H9 (cell line): ENCODE results near the gene GARIN1A. TPM values are rescaled to one million over a fixed set of nuclear protein-coding genes. Genes with fewer than 3 reads are reported as not detected.
"Not testable (repeated sequence)": the region's sequence is repeated elsewhere in the genome, so short reads cannot be mapped to it uniquely, and the experiment has no call there.

ENCODE experiments used
- DNase-seq: peaks from one replicate; pipeline ENCODE4 v3.0.0-alpha.2; 2017
- H2AFZ ChIP-seq: one replicate; pipeline ENCODE4 v1.6.1; 2013; ENCODE audit warnings: mild to moderate bottlenecking, low read length, control low read depth, moderate library complexity
- H2AK5ac ChIP-seq: 2 replicates; pipeline ENCODE4 v1.6.1; 2013; ENCODE audit warnings: low read length, control low read depth, mixed read lengths; ENCODE audit not compliant: insufficient read length
- H2BK120ac ChIP-seq: one replicate; pipeline ENCODE4 v1.6.1; 2013; ENCODE audit warnings: low read depth, mild to moderate bottlenecking, low read length, control low read depth, inconsistent platforms; ENCODE audit not compliant: poor library complexity, severe bottlenecking
- H2BK12ac ChIP-seq: 2 replicates; pipeline ENCODE4 v1.6.1; 2013; ENCODE audit warnings: low read length, control low read depth, mixed read lengths, low read depth; ENCODE audit not compliant: insufficient read length
- H2BK15ac ChIP-seq: 2 replicates; pipeline ENCODE4 v1.6.1; 2013; ENCODE audit warnings: low read depth, low read length, control low read depth
- H2BK20ac ChIP-seq: one replicate; pipeline ENCODE4 v1.6.1; 2013; ENCODE audit warnings: low read depth, mild to moderate bottlenecking, low read length, control low read depth, inconsistent platforms; ENCODE audit not compliant: poor library complexity, severe bottlenecking
- H2BK5ac ChIP-seq: 2 replicates; pipeline ENCODE4 v1.6.1; 2013; ENCODE audit warnings: low read length, control low read depth, mixed read lengths; ENCODE audit not compliant: insufficient read length
- H3K14ac ChIP-seq: 2 replicates; pipeline ENCODE4 v1.6.1; 2013; ENCODE audit warnings: low read length, control low read depth; ENCODE audit not compliant: insufficient read depth
- H3K18ac ChIP-seq: 2 replicates; pipeline ENCODE4 v1.6.1; 2013; ENCODE audit warnings: low read depth, mild to moderate bottlenecking, mixed read lengths, low read length, control low read depth; ENCODE audit not compliant: insufficient read length
- H3K23ac ChIP-seq: 2 replicates; pipeline ENCODE4 v1.6.1; 2013; ENCODE audit warnings: low read length, control low read depth, mixed read lengths, low read depth; ENCODE audit not compliant: insufficient read length
- H3K23me2 ChIP-seq: 2 replicates; pipeline ENCODE4 v1.6.1; 2013; ENCODE audit warnings: low read depth, mild to moderate bottlenecking, mixed read lengths, low read length, control low read depth; ENCODE audit not compliant: insufficient read length, poor library complexity, severe bottlenecking
- H3K27ac ChIP-seq: 2 replicates; pipeline ENCODE4 v1.5.1; 2013; ENCODE audit warnings: low read length, control low read depth, mixed read lengths, low read depth; ENCODE audit not compliant: insufficient read length
- H3K27me3 ChIP-seq: 2 replicates; pipeline ENCODE4 v1.6.1; 2013; ENCODE audit warnings: low read length, control low read depth, inconsistent platforms; ENCODE audit not compliant: insufficient read depth
- H3K4ac ChIP-seq: 2 replicates; pipeline ENCODE4 v1.6.1; 2013; ENCODE audit warnings: low read depth, mild to moderate bottlenecking, control low read depth, inconsistent platforms, low read length, moderate library complexity
- H3K4me1 ChIP-seq: 2 replicates; pipeline ENCODE4 v1.6.1; 2013; ENCODE audit warnings: low read length, control low read depth, inconsistent platforms; ENCODE audit not compliant: insufficient read depth
- H3K4me2 ChIP-seq: 2 replicates; pipeline ENCODE4 v1.6.1; 2013; ENCODE audit warnings: low read length, control low read depth, mixed read lengths; ENCODE audit not compliant: insufficient read length, insufficient read depth
- H3K56ac ChIP-seq: 2 replicates; pipeline ENCODE4 v1.6.1; 2013; ENCODE audit warnings: low read depth, mild to moderate bottlenecking, mixed read lengths, low read length, control low read depth; ENCODE audit not compliant: insufficient read length
- H3K79me1 ChIP-seq: 2 replicates; pipeline ENCODE4 v1.6.1; 2013; ENCODE audit warnings: low read depth, mild to moderate bottlenecking, moderate library complexity, low read length, control low read depth, inconsistent platforms; ENCODE audit not compliant: insufficient read depth, poor library complexity, severe bottlenecking
- H3K79me2 ChIP-seq: 2 replicates; pipeline ENCODE4 v1.6.1; 2013; ENCODE audit warnings: low read length, control low read depth, inconsistent platforms; ENCODE audit not compliant: insufficient read depth
- H3K9ac ChIP-seq: 2 replicates; pipeline ENCODE4 v1.6.1; 2013; ENCODE audit warnings: low read length, control low read depth, mixed read lengths; ENCODE audit not compliant: insufficient read length; ENCODE audit errors: extremely low read depth
- H3K9me3 ChIP-seq: one replicate; pipeline ENCODE4 v1.6.1; 2013; ENCODE audit warnings: low read depth, low read length, inconsistent platforms; ENCODE audit not compliant: control insufficient read depth
- H3T11ph ChIP-seq: one replicate; pipeline ENCODE4 v1.6.1; 2013; ENCODE audit warnings: mild to moderate bottlenecking, low read length, control low read depth, inconsistent platforms
- H4K20me1 ChIP-seq: one replicate; pipeline ENCODE4 v1.6.1; 2013; ENCODE audit not compliant: control insufficient read depth, insufficient read length, insufficient read depth
- H4K5ac ChIP-seq: 2 replicates; pipeline ENCODE4 v1.6.1; 2013; ENCODE audit warnings: low read depth, mild to moderate bottlenecking, mixed read lengths, low read length, control low read depth; ENCODE audit not compliant: insufficient read length
- H4K8ac ChIP-seq: replicated peaks from 2 replicates; pipeline ENCODE4 v1.6.1; 2013; ENCODE audit warnings: low read length, control low read depth, mixed read lengths, low read depth; ENCODE audit not compliant: insufficient read length
- H4K91ac ChIP-seq: 2 replicates; pipeline ENCODE4 v1.6.1; 2013; ENCODE audit warnings: low read depth, mild to moderate bottlenecking, moderate library complexity, mixed read lengths, low read length, control low read depth; ENCODE audit not compliant: insufficient read length
- H3K27ac Mint-ChIP-seq, 3 experiments: 2 replicates in 2 of 3; 3 replicates in 1 of 3; pipeline ENCODE4 v1.8.0; 2020 to 2021; ENCODE audit warnings: mixed read lengths in 3 of 3, mild to moderate bottlenecking in 1 of 3, moderate library complexity in 1 of 3
- H3K27me3 Mint-ChIP-seq: 2 replicates; pipeline ENCODE4 v1.8.0; 2021; ENCODE audit warnings: low read depth, mild to moderate bottlenecking, moderate library complexity, mixed read lengths
- H3K36me3 Mint-ChIP-seq, 3 experiments: 2 replicates in 2 of 3; 3 replicates in 1 of 3; pipeline ENCODE4 v1.8.0; 2020 to 2021; ENCODE audit warnings: low read depth in 3 of 3, mixed read lengths in 3 of 3; ENCODE audit not compliant: insufficient read depth in 1 of 3
- H3K4me1 Mint-ChIP-seq, 2 experiments: 2 replicates each; pipeline ENCODE4 v1.8.0; 2020; ENCODE audit warnings: mixed read lengths in 2 of 2
- H3K4me3 Mint-ChIP-seq, 2 experiments: 2 replicates in 1 of 2; 3 replicates in 1 of 2; pipeline ENCODE4 v1.8.0; 2020 to 2021; ENCODE audit warnings: mild to moderate bottlenecking in 2 of 2, mixed read lengths in 2 of 2, moderate library complexity in 1 of 2
- H3K9me3 Mint-ChIP-seq, 2 experiments: 2 replicates in 1 of 2; 3 replicates in 1 of 2; pipeline ENCODE4 v1.8.0; 2020; ENCODE audit warnings: mild to moderate bottlenecking in 2 of 2, mixed read lengths in 2 of 2, moderate library complexity in 1 of 2
- WGBS: extraction: QIAGEN DNeasy Blood & Tissue Kit; methylation state at CpG from one replicate; pipeline ENCODE4 v1.1.7; 2013; ENCODE audit warnings: missing lambda C conversion rate, low lambda C conversion rate, mixed read lengths; ENCODE audit not compliant: insufficient read length; ENCODE audit errors: extremely low coverage; 5-methylcytosine and 5-hydroxymethylcytosine counted together
- total RNA-seq: library from RNA; stranded (reverse); gene quantifications from 2 replicates; pipeline ENCODE4 v1.2.1, GENCODE V29; 2021

The GARIN1A gene
- total RNA-seq, 1 experiment from 2014 or later, result 0.98 TPM

- H3K79me1 ChIP-seq, H4K5ac ChIP-seq: not testable (repeated sequence)
Measured at GRCh38 chr7:128633915-128634314, 38.2 kb upstream of the GARIN1A start.

DNA sequence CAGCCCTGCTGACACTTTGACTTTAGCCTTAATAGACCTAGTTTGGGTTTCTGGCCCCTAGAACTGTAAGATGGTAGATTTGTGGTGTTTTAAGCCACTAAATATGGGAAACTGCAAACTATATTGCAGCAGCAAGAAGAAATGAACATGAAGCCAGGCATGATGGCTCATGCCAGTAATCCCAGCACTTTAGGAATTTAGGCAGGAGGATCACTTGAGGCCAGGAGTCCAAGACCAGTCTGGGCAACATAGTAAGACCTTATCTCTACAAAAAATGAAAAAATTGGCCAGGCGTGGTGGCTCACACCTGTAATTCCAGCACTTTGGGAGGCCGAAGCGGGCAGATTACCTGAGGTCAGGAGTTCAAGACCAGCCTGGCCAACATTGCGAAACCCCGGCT, 26.9 kb upstream of the GARIN1A start:
- not testable (repeated sequence) for H3K56ac ChIP-seq, H2BK120ac ChIP-seq, H4K5ac ChIP-seq, H3K79me1 ChIP-seq, H3K27ac ChIP-seq, H3K14ac ChIP-seq, H2BK5ac ChIP-seq, H3K23ac ChIP-seq, H3K4me3 Mint-ChIP-seq, H3K4me1 Mint-ChIP-seq, H4K91ac ChIP-seq, DNase-seq, H3K9me3 ChIP-seq, H2AFZ ChIP-seq, H2BK15ac ChIP-seq, H3T11ph ChIP-seq, H3K4me1 ChIP-seq, H2BK20ac ChIP-seq, H3K27ac Mint-ChIP-seq, H4K8ac ChIP-seq, H3K9ac ChIP-seq, H3K23me2 ChIP-seq, H3K4me2 ChIP-seq, H3K18ac ChIP-seq, H2BK12ac ChIP-seq, H3K27me3 ChIP-seq, H3K4ac ChIP-seq, H3K27me3 Mint-ChIP-seq, H4K20me1 ChIP-seq, H2AK5ac ChIP-seq, H3K79me2 ChIP-seq, H3K9me3 Mint-ChIP-seq
- WGBS, result no CpG with 5 or more reads among the region's 5 CpGs
- peaks cover 6 to 44% (median 27%) of the 10 kb centered on the region in 3 experiments; a peak in 6 of 7 replicates for H3K36me3 Mint-ChIP-seq

More at GRCh38 chr7:128633915-128634314, 38.2 kb upstream of the GARIN1A start:
- not testable (repeated sequence) for H3K4me1 ChIP-seq, H3K27me3 Mint-ChIP-seq, H3K9ac ChIP-seq, H3K56ac ChIP-seq, H4K8ac ChIP-seq, H3K79me2 ChIP-seq, H3K14ac ChIP-seq, H2BK20ac ChIP-seq, DNase-seq, H2AK5ac ChIP-seq, H2AFZ ChIP-seq, H3T11ph ChIP-seq, H2BK12ac ChIP-seq, H2BK120ac ChIP-seq, H3K4me2 ChIP-seq, H3K18ac ChIP-seq, H3K27ac Mint-ChIP-seq, H3K4me3 Mint-ChIP-seq, H3K4ac ChIP-seq, H3K23me2 ChIP-seq, H3K9me3 Mint-ChIP-seq, H3K4me1 Mint-ChIP-seq, H3K27ac ChIP-seq, H2BK15ac ChIP-seq, H4K91ac ChIP-seq, H3K27me3 ChIP-seq, H3K9me3 ChIP-seq, H3K23ac ChIP-seq, H4K20me1 ChIP-seq, H2BK5ac ChIP-seq
- WGBS, result no CpG with 5 or more reads among the region's 3 CpGs
- H3K36me3 Mint-ChIP-seq, result peaks cover 16 to 58% (median 52%) of the 10 kb centered on the region in 3 experiments
